ENCODE measurements around the gene PHACTR1. TPM values are rescaled to one million over a fixed set of nuclear protein-coding genes. Genes with fewer than 3 reads are reported as not detected.

The PHACTR1 gene
- total and polyA plus RNA-seq, 9 of the 15 experiments (the other 6 are each of a cell fraction or from before 2014, with no cell fraction given): 11.5 to 32.6 (median 22.0) TPM

DNA sequence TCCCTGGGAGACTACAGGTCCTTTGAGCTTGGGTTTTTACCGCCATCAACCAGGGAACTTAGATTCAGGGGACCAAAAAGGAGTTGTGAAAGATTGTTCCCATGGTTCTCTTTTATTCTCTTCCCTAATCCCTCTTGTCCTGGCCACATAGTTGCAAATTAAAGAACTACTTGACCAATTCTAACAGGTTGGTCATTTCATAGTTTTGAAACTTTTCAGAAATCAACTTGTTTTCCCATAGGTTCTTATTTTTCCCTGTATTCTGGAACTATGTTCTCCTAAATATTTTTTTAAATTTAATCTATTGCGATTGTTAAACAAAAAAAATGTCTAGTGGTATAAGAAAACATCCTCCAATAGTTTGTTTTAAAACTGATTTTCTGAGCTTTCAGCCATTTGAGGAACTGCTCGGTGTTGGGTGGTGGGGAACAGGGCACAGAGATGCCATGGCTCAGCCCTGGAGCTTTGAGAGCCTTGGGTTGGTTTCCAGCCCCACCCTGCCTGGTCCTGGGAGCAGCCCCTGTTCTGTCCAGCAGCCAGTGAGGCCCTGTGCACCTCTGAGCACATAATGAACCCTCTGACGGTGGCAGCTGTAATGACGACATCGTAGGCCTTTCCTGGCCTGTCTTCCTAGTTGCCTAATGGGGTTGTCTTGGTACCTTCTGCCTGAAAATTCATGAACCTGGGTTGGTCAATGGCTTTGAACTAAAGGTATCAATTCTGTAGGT, 558.3 kb downstream of the PHACTR1 start (continued):
- TF ChIP-seq JUND (IDR thresholded peaks at IDR 0.05; ENCODE audit: borderline replicate concordance, low read depth, low read length) (no peak), JUND (tag; IDR thresholded peaks at IDR 0.05; ENCODE audit: borderline replicate concordance, low read depth, low read length) (peak; percentile 14; the same call in 1 of the 3 replicates), NCOA6 (IDR thresholded peaks at IDR 0.05) (no peak), SUPT5H (IDR thresholded peaks at IDR 0.05) (no peak), BRCA1 (IDR thresholded peaks at IDR 0.05) (no peak), BRCA1 (CRISPR knock-in tag; IDR thresholded peaks at IDR 0.05) (0 out of 2 replicates have a peak, but pooled peaks have one; percentile 66), EP300 (IDR thresholded peaks at IDR 0.05; ENCODE audit: low read length) (no peak), NFIX (CRISPR knock-in tag; IDR thresholded peaks at IDR 0.05; ENCODE audit: low read depth) (no peak), CXXC5 (CRISPR knock-in tag; IDR thresholded peaks at IDR 0.05) (no peak), NFYB (IDR thresholded peaks at IDR 0.05; ENCODE audit: extremely low read depth, insufficient read length) (no peak), TEAD4 (IDR thresholded peaks at IDR 0.05; ENCODE audit: low read length) (no peak), TEAD4 (CRISPR knock-in tag; IDR thresholded peaks at IDR 0.05; ENCODE audit: borderline replicate concordance) (no peak), ATF1 (CRISPR knock-in tag; IDR thresholded peaks at IDR 0.05) (no peak), ATF1 (tag; IDR thresholded peaks at IDR 0.05) (peak; percentile 61), ZNF133 (CRISPR knock-in tag; IDR thresholded peaks at IDR 0.05) (no peak), ZNF785 (CRISPR knock-in tag; IDR thresholded peaks at IDR 0.05) (no peak), ELF4 (CRISPR knock-in tag; IDR thresholded peaks at IDR 0.05) (no peak), RBFOX2 (IDR thresholded peaks at IDR 0.05; ENCODE audit: low read depth, low read length) (no peak), HDGF (IDR thresholded peaks at IDR 0.05) (no peak), MAFG (tag; conservative IDR thresholded peaks at IDR 0.05) (no peak; the same call in 1 of the 2 replicates), BHLHE40 (IDR thresholded peaks at IDR 0.05; ENCODE audit: low read length) (no peak), ZNF695 (CRISPR knock-in tag; IDR thresholded peaks at IDR 0.05) (no peak), ZNF354B (CRISPR knock-in tag; IDR thresholded peaks at IDR 0.05) (no peak), ATF7 (IDR thresholded peaks at IDR 0.05) (peak; percentile 56), STAG1 (CRISPR knock-in tag; IDR thresholded peaks at IDR 0.05; ENCODE audit: borderline replicate concordance) (no peak), ZNF165 (CRISPR knock-in tag; IDR thresholded peaks at IDR 0.05; ENCODE audit: borderline replicate concordance) (0 out of 2 replicates have a peak, but pooled peaks have one; percentile 12), ZNF780A (CRISPR knock-in tag; IDR thresholded peaks at IDR 0.05) (no peak), HDAC3 (IDR thresholded peaks at IDR 0.05; ENCODE audit: borderline replicate concordance, partially characterized antibody) (no peak), NR1H2 (CRISPR knock-in tag; IDR thresholded peaks at IDR 0.05) (no peak), ZKSCAN3 (CRISPR knock-in tag; IDR thresholded peaks at IDR 0.05) (no peak), RAD51 (IDR thresholded peaks at IDR 0.05; ENCODE audit: borderline replicate concordance, low read depth) (no peak)
- TF ChIP-seq, protein P1, sequence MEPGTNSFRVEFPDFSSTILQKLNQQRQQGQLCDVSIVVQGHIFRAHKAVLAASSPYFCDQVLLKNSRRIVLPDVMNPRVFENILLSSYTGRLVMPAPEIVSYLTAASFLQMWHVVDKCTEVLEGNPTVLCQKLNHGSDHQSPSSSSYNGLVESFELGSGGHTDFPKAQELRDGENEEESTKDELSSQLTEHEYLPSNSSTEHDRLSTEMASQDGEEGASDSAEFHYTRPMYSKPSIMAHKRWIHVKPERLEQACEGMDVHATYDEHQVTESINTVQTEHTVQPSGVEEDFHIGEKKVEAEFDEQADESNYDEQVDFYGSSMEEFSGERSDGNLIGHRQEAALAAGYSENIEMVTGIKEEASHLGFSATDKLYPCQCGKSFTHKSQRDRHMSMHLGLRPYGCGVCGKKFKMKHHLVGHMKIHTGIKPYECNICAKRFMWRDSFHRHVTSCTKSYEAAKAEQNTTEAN (CRISPR knock-in tag; IDR thresholded peaks at IDR 0.05): no peak
